Esophagus muscularis mucosa (tissue), 4 donors: ENCODE results near the gene COG4. TPM values are rescaled to one million over a fixed set of nuclear protein-coding genes. Genes with fewer than 3 reads are reported as not detected.

ENCODE experiments used
- DNase-seq: peaks from one replicate; pipeline ENCODE4 v3.0.0-alpha.2; 2017; ENCODE audit errors: extremely low spot score
- H3K27ac ChIP-seq, 4 donors: fragments of 200-600 bp; sonication (generic); replicated peaks in 1 of 4; 1 replicate in 3 of 4; 2 replicates in 1 of 4; pipeline ENCODE4 v1.5.1; 2016 to 2019; ENCODE audit warnings: mild to moderate bottlenecking in 1 of 4
- H3K27me3 ChIP-seq, 4 donors: fragments of 200-600 bp; sonication (generic); one replicate each; pipeline versions ENCODE4 v1.5.1 to v1.6.0; 2016 to 2019
- H3K36me3 ChIP-seq, 4 donors: fragments of 200-600 bp; sonication (generic); one replicate each; pipeline ENCODE4 v1.5.1; 2016 to 2019
- H3K4me1 ChIP-seq, 4 donors: fragments of 200-600 bp; sonication (generic); one replicate each; pipeline ENCODE4 v1.5.1; 2016 to 2019
- H3K4me3 ChIP-seq, 4 donors: fragments of 200-600 bp; sonication (generic); 1 replicate in 2 of 4; 2 replicates in 2 of 4; pipeline ENCODE4 v1.5.1; 2016 to 2019; ENCODE audit warnings: mild to moderate bottlenecking in 4 of 4, moderate library complexity in 1 of 4
- H3K9me3 ChIP-seq, 4 donors: fragments of 200-600 bp; sonication (generic); 1 replicate in 3 of 4; 2 replicates in 1 of 4; pipeline ENCODE4 v1.5.1; 2016 to 2019
- CTCF ChIP-seq, 3 experiments: fragments of 200-600 bp in 2 of 3; fragments of 450-650 bp in 1 of 3; sonication (generic) in 2 of 3; IDR thresholded peaks; one replicate each; pipeline ENCODE4 v1.5.1; 2017 to 2019; ENCODE audit warnings: antibody characterized with exemption in 3 of 3, mild to moderate bottlenecking in 2 of 3, moderate library complexity in 1 of 3
- EP300 ChIP-seq: sonication (generic); formaldehyde crosslinking; IDR thresholded peaks from one replicate; pipeline ENCODE4 v1.6.1; 2017; ENCODE audit warnings: antibody characterized with exemption
- POLR2A ChIP-seq: fragments of 450-650 bp; IDR thresholded peaks from one replicate; pipeline ENCODE4 v1.6.1; 2017; ENCODE audit warnings: antibody characterized with exemption, moderate library complexity, mild to moderate bottlenecking, low read depth
- POLR2AphosphoS5 ChIP-seq, 2 donors: sonication (generic); formaldehyde crosslinking; IDR thresholded peaks; one replicate each; pipeline ENCODE4 v1.6.1; 2017; ENCODE audit warnings: antibody characterized with exemption in 2 of 2
- WGBS: methylation state at CpG from one replicate; pipeline ENCODE4 v1.1.5; 2018; 5-methylcytosine and 5-hydroxymethylcytosine counted together
- intact Hi-C: fragments of 100-400 bp; cut with DNase I; formaldehyde crosslinking; loops from one replicate; pipeline ENCODE4 v1.15.1; 2023
- total RNA-seq, 4 donors: library from RNA; depleted of rRNA; stranded (reverse); fragments of >200 nt; gene quantifications; one replicate each; pipeline versions ENCODE4 v1.1.0 to v1.2.1, GENCODE V29; 2016

COG4 gene
- total RNA-seq, 4 donors from 2014 or later = 30.6 to 40.0 (median 35.8) TPM

- H3K4me1 ChIP-seq = peaks cover 9 to 18% (median 13%) of the 10 kb centered on the region in 4 donors
- no peaks in the 10 kb centered on the region for H3K27me3 ChIP-seq
- intact Hi-C loops = no loop called here
- WGBS = 95% methylated on average over 17 of the region's 21 CpGs
- no peak overlapping the region for H3K27ac ChIP-seq
- peaks cover 19 to 87% (median 58%) of the 10 kb centered on the region in 4 donors for H3K36me3 ChIP-seq
- TF ChIP-seq CTCF (IDR thresholded peaks at IDR 0.05) (no peak), EP300 (no peak), POLR2A (no peak), POLR2AphosphoS5 (IDR thresholded peaks at IDR 0.05) (no peak)
- H3K9me3 ChIP-seq = no peaks in the 10 kb centered on the region
- H3K4me3 ChIP-seq = no peak overlapping the region
- no peak for DNase-seq
Measured at GRCh38 chr16:70473446-70474319, 49.7 kb downstream of the COG4 start.

GRCh38 chr16:70472786-70473433 is 50.4 kb downstream of the COG4 start:
- DNase-seq = no peak
- Histone ChIP-seq H3K27me3 (no peaks in the 10 kb centered on the region), H3K9me3 (no peaks in the 10 kb centered on the region), H3K36me3 (peaks cover 19 to 83% (median 54%) of the 10 kb centered on the region in 4 donors), H3K27ac (no peak overlapping the region), H3K4me1 (peaks cover 8 to 11% (median 10%) of the 10 kb centered on the region in 4 donors), H3K4me3 (no peak overlapping the region)
- intact Hi-C loops = no loop called here
- 94% methylated on average over 18 of the region's 28 CpGs for WGBS
- TF ChIP-seq POLR2AphosphoS5 (IDR thresholded peaks at IDR 0.05) (no peak), EP300 (no peak), CTCF (IDR thresholded peaks at IDR 0.05) (no peak), POLR2A (no peak)

GRCh38 chr16:70470927-70471341 is 52.4 kb downstream of the COG4 start:
- H3K4me3 ChIP-seq = no peak overlapping the region
- WGBS = 67% methylated on average over 15 of the region's 17 CpGs
- H3K9me3 ChIP-seq = no peaks in the 10 kb centered on the region
- no peaks in the 10 kb centered on the region for H3K4me1 ChIP-seq
- H3K27me3 ChIP-seq = no peaks in the 10 kb centered on the region
- peak; percentile 24 to 38 (median 33) for TF ChIP-seq CTCF (IDR thresholded peaks at IDR 0.05)
- no peak for TF ChIP-seq POLR2A
- no peak overlapping the region for H3K27ac ChIP-seq
- DNase-seq = no peak
- peaks cover 19 to 90% (median 68%) of the 10 kb centered on the region in 4 donors for H3K36me3 ChIP-seq
- intact Hi-C loops = no loop called here

GRCh38 chr16:70470141-70470926 is 53.0 kb downstream of the COG4 start:
- 91% methylated on average over 9 of the region's 10 CpGs for WGBS
- Histone ChIP-seq H3K4me1 (no peaks in the 10 kb centered on the region), H3K27me3 (no peaks in the 10 kb centered on the region), H3K9me3 (no peaks in the 10 kb centered on the region), H3K36me3 (peaks cover 19 to 91% (median 69%) of the 10 kb centered on the region in 4 donors), H3K27ac (no peak overlapping the region), H3K4me3 (no peak overlapping the region)
- intact Hi-C loops = no loop called here
- no peak for DNase-seq
- TF ChIP-seq POLR2A = no peak
- TF ChIP-seq EP300 = no peak
- no peak for TF ChIP-seq CTCF (IDR thresholded peaks at IDR 0.05)
- no peak for TF ChIP-seq POLR2AphosphoS5 (IDR thresholded peaks at IDR 0.05)
